Right atrium auricular region (tissue), 2 donors: ENCODE data around the gene RAD23A. TPM values are rescaled to one million over a fixed set of nuclear protein-coding genes. Genes with fewer than 3 reads are reported as not detected.

ENCODE experiments used
- DNase-seq: peaks from one replicate; pipeline ENCODE4 v3.0.0-alpha.2; 2019; ENCODE audit warnings: low spot score
- H3K27ac ChIP-seq, 2 donors: fragments of 200-600 bp; sonication (generic); 1 replicate in 1 of 2; 2 replicates in 1 of 2; pipeline ENCODE4 v1.5.1; 2016 to 2019
- H3K27me3 ChIP-seq, 2 donors: fragments of 200-600 bp; sonication (generic); one replicate each; pipeline versions ENCODE4 v1.5.1 to v1.6.0; 2017 to 2019
- H3K36me3 ChIP-seq: fragments of 200-600 bp; sonication (generic); one replicate; pipeline ENCODE4 v1.5.1; 2016
- H3K4me1 ChIP-seq, 2 donors: fragments of 200-600 bp; sonication (generic); one replicate each; pipeline versions ENCODE4 v1.5.1 to v1.6.0; 2017 to 2019
- H3K4me3 ChIP-seq, 2 donors: fragments of 200-600 bp; sonication (generic); 1 replicate in 1 of 2; 2 replicates in 1 of 2; pipeline ENCODE4 v1.5.1; 2017 to 2019; ENCODE audit warnings: mild to moderate bottlenecking in 1 of 2, moderate library complexity in 1 of 2
- H3K9me3 ChIP-seq, 2 donors: fragments of 200-600 bp; sonication (generic); one replicate each; pipeline ENCODE4 v1.5.1; 2019
- microRNA-seq, 2 donors: library from miRNA; unstranded; fragments of <30 nt; microRNA quantifications; one replicate each; pipeline ENCODE4, GENCODE V29; 2016 to 2017; ENCODE audit warnings: borderline number of aligned reads in 2 of 2, borderline replicate concordance in 1 of 2
- total RNA-seq, 2 donors: library from RNA; depleted of rRNA; stranded (reverse); fragments of >200 nt; gene quantifications; one replicate each; pipeline ENCODE4 v1.1.0, GENCODE V29; 2016
- TF ChIP-seq, protein P1 (sequence below), 2 donors: fragments of 200-600 bp; sonication (generic); IDR thresholded peaks; one replicate each; pipeline ENCODE4 v1.5.1; 2019; ENCODE audit warnings: antibody characterized with exemption in 2 of 2

The RAD23A gene
- total RNA-seq, 2 donors from 2014 or later: 178 to 185 TPM

DNA sequence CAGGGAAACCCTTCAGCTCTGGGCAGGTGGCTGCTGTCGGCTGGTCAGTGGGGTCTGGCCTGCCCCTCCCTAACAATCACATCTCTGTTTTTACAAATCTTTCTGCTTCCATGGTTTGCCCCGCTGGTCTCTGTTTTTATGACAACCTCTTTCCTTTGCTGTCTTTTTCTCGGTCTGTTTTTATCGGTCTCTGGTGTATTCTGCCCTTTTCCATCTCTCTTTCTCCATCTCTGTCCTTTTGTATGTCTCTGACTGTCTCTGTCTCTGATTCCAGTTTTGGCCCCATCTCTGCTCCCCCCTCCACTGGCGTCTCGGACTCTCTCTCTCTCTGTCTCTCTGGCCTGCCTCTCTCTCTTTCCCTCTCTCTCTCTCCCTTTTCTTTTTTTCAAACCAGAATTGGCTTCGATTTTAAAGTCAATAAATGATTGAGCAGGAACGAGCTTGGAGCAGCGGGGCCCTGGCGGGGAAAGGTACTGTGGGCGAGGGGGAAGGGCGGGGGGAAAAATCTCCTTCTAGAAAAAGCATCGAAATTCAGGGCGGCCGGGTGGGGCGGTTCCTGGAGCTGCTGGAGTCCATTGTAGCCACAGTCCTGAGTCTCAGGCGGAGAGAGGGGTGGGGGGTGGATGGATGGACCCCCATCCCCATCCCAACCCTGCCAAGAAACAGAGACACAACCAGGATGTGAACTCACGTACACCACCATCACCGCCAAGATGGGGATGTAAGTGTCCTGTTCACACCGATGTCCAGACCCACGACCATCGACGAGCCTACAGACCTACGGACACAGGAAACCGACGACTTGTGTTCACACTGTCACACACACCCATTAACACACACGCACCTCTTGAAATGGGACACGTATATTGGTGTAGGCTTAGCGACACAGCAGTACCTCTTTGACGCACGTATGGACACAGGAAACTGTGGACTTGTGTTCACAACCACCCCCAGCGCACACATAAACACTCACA is 52.6 kb downstream of the RAD23A start:
- H3K36me3 ChIP-seq: peaks cover 9% of the 10 kb centered on the region
- H3K4me1 ChIP-seq: peaks cover 0 to 59% of the 10 kb centered on the region in 2 donors
- TF ChIP-seq, protein P1, sequence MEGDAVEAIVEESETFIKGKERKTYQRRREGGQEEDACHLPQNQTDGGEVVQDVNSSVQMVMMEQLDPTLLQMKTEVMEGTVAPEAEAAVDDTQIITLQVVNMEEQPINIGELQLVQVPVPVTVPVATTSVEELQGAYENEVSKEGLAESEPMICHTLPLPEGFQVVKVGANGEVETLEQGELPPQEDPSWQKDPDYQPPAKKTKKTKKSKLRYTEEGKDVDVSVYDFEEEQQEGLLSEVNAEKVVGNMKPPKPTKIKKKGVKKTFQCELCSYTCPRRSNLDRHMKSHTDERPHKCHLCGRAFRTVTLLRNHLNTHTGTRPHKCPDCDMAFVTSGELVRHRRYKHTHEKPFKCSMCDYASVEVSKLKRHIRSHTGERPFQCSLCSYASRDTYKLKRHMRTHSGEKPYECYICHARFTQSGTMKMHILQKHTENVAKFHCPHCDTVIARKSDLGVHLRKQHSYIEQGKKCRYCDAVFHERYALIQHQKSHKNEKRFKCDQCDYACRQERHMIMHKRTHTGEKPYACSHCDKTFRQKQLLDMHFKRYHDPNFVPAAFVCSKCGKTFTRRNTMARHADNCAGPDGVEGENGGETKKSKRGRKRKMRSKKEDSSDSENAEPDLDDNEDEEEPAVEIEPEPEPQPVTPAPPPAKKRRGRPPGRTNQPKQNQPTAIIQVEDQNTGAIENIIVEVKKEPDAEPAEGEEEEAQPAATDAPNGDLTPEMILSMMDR (IDR thresholded peaks at IDR 0.05): no peak
- no peak for DNase-seq
- no peaks in the 10 kb centered on the region for H3K27me3 ChIP-seq
- peak overlapping the region; percentile 90 to 92 for H3K27ac ChIP-seq
- no peaks in the 10 kb centered on the region for H3K9me3 ChIP-seq
- peak overlapping the region in 1 of 2 donors; percentile 78 for H3K4me3 ChIP-seq

- TF ChIP-seq, protein P1 (IDR thresholded peaks at IDR 0.05): no peak
- Histone ChIP-seq H3K9me3 (no peaks in the 10 kb centered on the region), H3K27me3 (no peaks in the 10 kb centered on the region), H3K36me3 (peaks cover 9% of the 10 kb centered on the region), H3K4me1 (peaks cover 0 to 70% of the 10 kb centered on the region in 2 donors), H3K4me3 (peak overlapping the region in 1 of 2 donors; percentile 7), H3K27ac (peak overlapping the region; percentile 89 to 97)
- DNase-seq: no peak
Observed at GRCh38 chr19:13001166-13001501, 55.5 kb downstream of the RAD23A start.

- Histone ChIP-seq H3K27ac (peak overlapping the region; percentile 89 to 97), H3K27me3 (no peaks in the 10 kb centered on the region), H3K4me1 (peaks cover 0 to 70% of the 10 kb centered on the region in 2 donors), H3K36me3 (peaks cover 9% of the 10 kb centered on the region), H3K9me3 (no peaks in the 10 kb centered on the region), H3K4me3 (peak overlapping the region; percentile 20 to 40)
- peak; percentile 79 for DNase-seq
- TF ChIP-seq, protein P1 (IDR thresholded peaks at IDR 0.05): no peak
Observed at GRCh38 chr19:13001502-13002165, 56.0 kb downstream of the RAD23A start.

DNA sequence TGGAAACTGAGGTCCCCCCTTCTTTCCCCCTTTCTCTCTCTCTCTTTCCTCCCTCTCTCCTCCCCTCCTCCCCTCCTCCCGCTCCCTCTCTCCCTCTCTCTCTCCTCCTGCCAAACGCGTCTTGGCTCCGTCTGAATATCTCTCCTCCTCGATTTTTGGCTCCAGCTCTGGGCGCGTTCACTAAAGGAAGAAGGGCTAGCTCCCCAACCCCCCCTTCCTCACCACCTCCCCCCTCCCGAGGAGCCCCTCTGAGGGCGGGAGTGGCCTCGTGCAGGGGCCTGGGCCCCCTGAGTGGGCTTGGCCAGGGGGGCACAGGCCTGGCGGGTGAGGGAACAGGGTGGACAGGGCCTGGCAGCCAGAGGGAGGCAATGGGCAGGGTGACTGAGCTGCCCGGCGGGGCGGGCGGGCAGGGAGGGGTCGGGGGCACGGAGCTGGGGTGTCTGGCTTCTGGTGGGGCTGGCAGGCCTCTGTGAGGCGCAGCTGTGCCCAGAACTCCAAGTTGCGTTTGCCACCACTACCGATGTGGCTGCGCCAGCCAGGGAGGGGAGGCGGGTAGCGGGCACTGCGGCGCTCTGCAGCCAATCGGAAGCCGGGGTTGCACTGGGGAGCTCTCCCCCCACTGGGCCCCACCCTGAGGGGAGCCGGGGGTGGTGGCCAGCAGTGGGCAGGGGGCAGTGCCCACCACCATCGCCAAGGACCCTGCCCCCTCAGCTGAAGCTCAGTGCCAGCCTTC is 56.7 kb downstream of the RAD23A start:
- Histone ChIP-seq H3K27ac (peak overlapping the region; percentile 89 to 97), H3K9me3 (no peaks in the 10 kb centered on the region), H3K27me3 (no peaks in the 10 kb centered on the region), H3K4me1 (peaks cover 0 to 70% of the 10 kb centered on the region in 2 donors), H3K4me3 (peak overlapping the region; percentile 20 to 40), H3K36me3 (peaks cover 9% of the 10 kb centered on the region)
- DNase-seq: peak; percentile 76
- TF ChIP-seq, protein P1 (IDR thresholded peaks at IDR 0.05): peak in 1 of 2 donors; percentile 66

DNA sequence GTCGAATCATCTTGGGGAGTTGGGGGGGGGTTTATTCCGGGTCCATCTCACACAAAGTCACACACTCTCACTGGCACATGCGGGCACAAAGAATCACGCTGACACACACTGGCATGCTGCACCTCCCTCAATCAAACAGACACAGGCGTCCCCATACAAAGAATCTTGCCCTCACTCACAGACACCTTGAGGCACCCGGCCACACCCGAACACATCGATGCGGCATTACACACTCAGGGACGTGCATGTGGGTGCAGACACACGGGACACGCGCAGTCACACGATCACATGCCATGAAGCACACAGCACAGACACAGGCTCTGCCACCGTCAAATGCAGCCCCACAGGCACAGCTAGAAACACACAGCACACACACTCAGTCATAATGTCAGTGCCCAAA is 57.4 kb downstream of the RAD23A start:
- TF ChIP-seq, protein P1 (IDR thresholded peaks at IDR 0.05): no peak
- H3K27ac ChIP-seq: peak overlapping the region; percentile 89 to 97
- peaks cover 9% of the 10 kb centered on the region for H3K36me3 ChIP-seq
- H3K4me1 ChIP-seq: peaks cover 0 to 72% of the 10 kb centered on the region in 2 donors
- peak overlapping the region in 1 of 2 donors; percentile 40 for H3K4me3 ChIP-seq
- no peaks in the 10 kb centered on the region for H3K27me3 ChIP-seq
- H3K9me3 ChIP-seq: no peaks in the 10 kb centered on the region
- no peak for DNase-seq

Small RNAs within 50 kb of the gene (microRNA-seq; reads per million reads assigned to microRNA genes)
- gene MIR5695 (0 reads per million in 2 donors), gene MIR6515 (0.71 to 1.4 reads per million in 2 donors)

Other genes starting within 250 kb of the RAD23A start
- gene FBXW9, start 249.2 kb upstream of the RAD23A start, total RNA-seq: 1 to 10 TPM; 1.8 TPM
- 10 to 100 TPM; 35.9 to 55.2 TPM for gene TNPO2, start 221.9 kb upstream of the RAD23A start, total RNA-seq
- 100 to 1,000 TPM; 262 to 287 TPM for gene TRIR, start 211.2 kb upstream of the RAD23A start, total RNA-seq
- 10 to 100 TPM; 44.6 to 55.1 TPM for gene GET3, start 208.4 kb upstream of the RAD23A start, total RNA-seq
- gene BEST2, start 194.1 kb upstream of the RAD23A start, total RNA-seq: not detected
- gene HOOK2, start 170.3 kb upstream of the RAD23A start, total RNA-seq: 10 to 100 TPM; 11.4 to 12.2 TPM
- 100 to 1,000 TPM; 321 to 506 TPM for gene JUNB, start 154.4 kb upstream of the RAD23A start, total RNA-seq
- 100 to 1,000 TPM; 702 to 859 TPM for gene PRDX2, start 144.1 kb upstream of the RAD23A start, total RNA-seq
- not detected for gene THSD8, start 143.8 kb upstream of the RAD23A start, total RNA-seq
- 1 to 10 TPM; 3.1 to 4.0 TPM for gene RNASEH2A, start 139.3 kb upstream of the RAD23A start, total RNA-seq
- not detected for gene RTBDN, start 111.3 kb upstream of the RAD23A start, total RNA-seq
- gene MAST1, start 107.3 kb upstream of the RAD23A start, total RNA-seq: not detected
- 10 to 100 TPM; 24.2 to 24.9 TPM for gene DNASE2, start 64.4 kb upstream of the RAD23A start, total RNA-seq
- under 1 TPM in 1 of 2 donors, not detected in 1; 0.26 TPM for gene KLF1, start 58.7 kb upstream of the RAD23A start, total RNA-seq
- 10 to 100 TPM; 28.4 to 58.3 TPM for gene GCDH, start 54.7 kb upstream of the RAD23A start, total RNA-seq
- not detected for gene SYCE2, start 26.6 kb upstream of the RAD23A start, total RNA-seq
- 10 to 100 TPM; 36.4 TPM for gene FARSA, start 12.2 kb upstream of the RAD23A start, total RNA-seq
- gene CALR, start 7.3 kb upstream of the RAD23A start, total RNA-seq: 100 to 1,000 TPM; 285 to 289 TPM
- 10 to 100 TPM; 48.5 to 58.7 TPM for gene GADD45GIP1, start 11.4 kb downstream of the RAD23A start, total RNA-seq
- 10 to 100 TPM in 1 of 2 donors, 1 to 10 TPM in 1; 2.9 to 10.7 TPM for gene DAND5, start 23.7 kb downstream of the RAD23A start, total RNA-seq
- 10 to 100 TPM; 56.5 to 69.8 TPM for gene NFIX, start 49.6 kb downstream of the RAD23A start, total RNA-seq
- gene LYL1, start 157.0 kb downstream of the RAD23A start, total RNA-seq: 10 to 100 TPM; 10.2 to 15.3 TPM
- 10 to 100 TPM; 13.6 to 15.0 TPM for gene TRMT1, start 170.9 kb downstream of the RAD23A start, total RNA-seq
- 10 to 100 TPM; 25.4 to 27.3 TPM for gene NACC1, start 172.4 kb downstream of the RAD23A start, total RNA-seq
- gene STX10, start 204.5 kb downstream of the RAD23A start, total RNA-seq: 10 to 100 TPM; 33.1 to 39.2 TPM
- 100 to 1,000 TPM in 1 of 2 donors, 10 to 100 TPM in 1; 35.4 to 139 TPM for gene IER2, start 204.5 kb downstream of the RAD23A start, total RNA-seq